Mesothelial cell of epicardium (in vitro differentiated cells): Measurements from ENCODE around the gene CCND1. TPM values are rescaled to one million over a fixed set of nuclear protein-coding genes. Genes with fewer than 3 reads are reported as not detected.

Experiments
- DNase-seq, 2 experiments: peaks; one replicate each; pipeline ENCODE4 v3.0.0; 2021; ENCODE audit warnings: low spot score in 2 of 2; ENCODE audit not compliant: unreplicated experiment in 2 of 2
- H3K27ac Mint-ChIP-seq: 2 replicates; pipeline ENCODE4 v1.8.0; 2021; ENCODE audit warnings: mixed read lengths
- H3K27me3 Mint-ChIP-seq: 2 replicates; pipeline ENCODE4 v1.8.0; 2021; ENCODE audit warnings: low read depth, mixed read lengths
- H3K36me3 Mint-ChIP-seq: 2 replicates; pipeline ENCODE4 v1.8.0; 2021; ENCODE audit warnings: mixed read lengths
- H3K4me1 Mint-ChIP-seq: 2 replicates; pipeline ENCODE4 v1.8.0; 2021; ENCODE audit warnings: mixed read lengths
- H3K4me3 Mint-ChIP-seq: 2 replicates; pipeline ENCODE4 v1.8.0; 2021; ENCODE audit warnings: mild to moderate bottlenecking, moderate library complexity, mixed read lengths
- H3K9me3 Mint-ChIP-seq: 2 replicates; pipeline ENCODE4 v1.8.0; 2021; ENCODE audit warnings: mixed read lengths
- total RNA-seq: library from RNA; stranded (reverse); gene quantifications from 3 replicates; pipeline ENCODE4 v1.2.1, GENCODE V29; 2021
- TF ChIP-seq, protein P1 (sequence below): fragments of 200-600 bp; sonication (generic); IDR thresholded peaks from one replicate; pipeline ENCODE4 v1.5.0; 2021; ENCODE audit warnings: antibody characterized with exemption; ENCODE audit not compliant: unreplicated experiment

CCND1 gene
- total RNA-seq, 1 donor from 2014 or later, result 224 TPM

DNA sequence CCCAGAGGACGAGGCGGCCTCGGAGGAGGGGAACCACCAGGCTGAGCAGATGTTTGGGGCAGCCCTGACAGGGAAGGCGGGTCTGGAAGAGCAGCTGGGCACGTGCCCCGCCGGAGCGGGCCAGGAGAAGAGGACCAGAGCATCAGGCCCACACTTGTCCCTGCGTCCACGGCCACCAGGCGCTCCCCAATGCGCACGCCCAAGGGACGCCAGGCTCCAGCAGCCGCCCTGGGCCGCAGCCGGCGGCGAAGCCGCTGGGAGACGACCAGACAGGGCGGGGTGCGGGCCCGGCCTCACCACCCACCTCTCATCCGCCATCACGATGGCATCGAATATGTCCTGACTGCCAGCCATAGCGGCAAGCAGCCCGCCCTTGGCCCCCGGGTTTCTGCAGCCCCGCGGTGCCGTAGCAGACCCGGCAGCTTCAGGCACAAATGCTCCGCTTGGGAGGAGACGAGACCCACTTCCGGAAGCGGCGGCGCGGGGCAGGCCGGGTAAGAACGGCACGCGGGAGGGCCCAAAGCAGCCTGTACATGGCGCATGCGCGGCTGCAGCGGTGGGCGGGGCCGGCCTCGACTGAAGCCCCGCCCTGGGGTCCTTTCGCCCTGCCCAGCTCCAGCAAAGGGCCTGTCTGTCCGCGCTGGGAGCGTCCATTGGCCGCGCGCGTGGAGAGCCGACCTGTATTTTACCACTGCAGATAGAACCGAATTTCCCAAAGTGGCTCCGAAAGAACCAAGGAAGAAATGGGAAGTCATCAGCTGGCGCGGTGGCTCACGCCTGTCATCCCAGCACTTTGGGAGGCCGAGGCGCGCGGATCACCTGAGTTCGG lies 34.1 kb downstream of the CCND1 start, which contains the start of gene LTO1:
LTO1 (minus strand) TSS at position 468 of the 829 bp plus-strand sequence; CDS start at position 354, 114 bp downstream.
- Mint-ChIP-seq H3K36me3 (peaks cover 8% of the 10 kb centered on the region), H3K27ac (peak within 1 kb of the TSS; percentile 95), H3K27me3 (peaks cover 3% of the 10 kb centered on the region), H3K4me1 (peaks cover 21% of the 10 kb centered on the region), H3K9me3 (no peaks in the 10 kb centered on the region), H3K4me3 (peak within 1 kb of the TSS; percentile 93)
- DNase-seq, result peak; percentile 97 to 98
- TF ChIP-seq, protein P1, sequence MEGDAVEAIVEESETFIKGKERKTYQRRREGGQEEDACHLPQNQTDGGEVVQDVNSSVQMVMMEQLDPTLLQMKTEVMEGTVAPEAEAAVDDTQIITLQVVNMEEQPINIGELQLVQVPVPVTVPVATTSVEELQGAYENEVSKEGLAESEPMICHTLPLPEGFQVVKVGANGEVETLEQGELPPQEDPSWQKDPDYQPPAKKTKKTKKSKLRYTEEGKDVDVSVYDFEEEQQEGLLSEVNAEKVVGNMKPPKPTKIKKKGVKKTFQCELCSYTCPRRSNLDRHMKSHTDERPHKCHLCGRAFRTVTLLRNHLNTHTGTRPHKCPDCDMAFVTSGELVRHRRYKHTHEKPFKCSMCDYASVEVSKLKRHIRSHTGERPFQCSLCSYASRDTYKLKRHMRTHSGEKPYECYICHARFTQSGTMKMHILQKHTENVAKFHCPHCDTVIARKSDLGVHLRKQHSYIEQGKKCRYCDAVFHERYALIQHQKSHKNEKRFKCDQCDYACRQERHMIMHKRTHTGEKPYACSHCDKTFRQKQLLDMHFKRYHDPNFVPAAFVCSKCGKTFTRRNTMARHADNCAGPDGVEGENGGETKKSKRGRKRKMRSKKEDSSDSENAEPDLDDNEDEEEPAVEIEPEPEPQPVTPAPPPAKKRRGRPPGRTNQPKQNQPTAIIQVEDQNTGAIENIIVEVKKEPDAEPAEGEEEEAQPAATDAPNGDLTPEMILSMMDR, result no peak

DNA sequence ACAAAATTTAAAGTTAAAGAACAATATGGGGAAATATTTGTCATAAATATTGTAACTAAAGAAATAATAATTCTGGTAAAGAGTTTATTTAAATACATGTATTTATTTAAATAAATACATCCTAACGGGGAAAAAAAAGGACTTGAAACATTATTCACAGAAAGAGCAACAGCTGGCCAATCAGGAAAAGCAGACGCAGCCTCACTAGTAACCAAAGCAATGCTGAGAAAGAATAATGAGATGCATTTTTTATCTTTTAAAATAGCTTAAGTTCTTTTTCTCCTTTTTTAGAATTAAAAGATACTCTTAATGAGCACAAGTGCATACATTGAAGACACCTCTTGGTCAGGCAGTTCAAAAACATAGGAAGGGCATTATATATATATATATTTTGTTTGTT lies 36.8 kb downstream of the CCND1 start:
- Mint-ChIP-seq H3K9me3 (no peaks in the 10 kb centered on the region), H3K4me3 (no peak overlapping the region), H3K4me1 (peaks cover 18% of the 10 kb centered on the region), H3K27me3 (peaks cover 3% of the 10 kb centered on the region), H3K27ac (no peak overlapping the region), H3K36me3 (peaks cover 2% of the 10 kb centered on the region)
- no peak for DNase-seq
- TF ChIP-seq, protein P1, result no peak

DNA sequence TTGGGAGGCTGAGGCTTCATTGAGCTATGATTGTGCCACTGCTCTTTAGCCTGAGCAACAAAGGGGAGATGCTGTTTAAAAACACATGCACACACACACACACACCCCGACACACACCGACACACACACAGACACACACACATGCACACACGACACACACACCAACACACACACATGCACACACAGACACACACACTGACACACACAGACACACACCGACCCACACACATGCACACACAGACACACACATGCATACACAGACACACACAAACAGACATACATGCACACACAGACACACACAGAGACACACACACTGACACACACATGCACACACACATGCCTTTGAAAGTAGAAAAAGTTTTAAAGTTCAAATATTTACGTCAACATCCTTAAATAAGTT lies 39.7 kb downstream of the CCND1 start:
- Mint-ChIP-seq H3K27me3 (peaks cover 5% of the 10 kb centered on the region), H3K4me3 (no peak overlapping the region), H3K9me3 (no peaks in the 10 kb centered on the region), H3K36me3 (no peaks in the 10 kb centered on the region), H3K4me1 (peaks cover 2% of the 10 kb centered on the region), H3K27ac (no peak overlapping the region)
- no peak for DNase-seq
- TF ChIP-seq, protein P1, result no peak

GRCh38 chr11:69682221-69682620 lies 41.3 kb downstream of the CCND1 start:
- TF ChIP-seq, protein P1, result no peak
- DNase-seq, result no peak

GRCh38 chr11:69682681-69683326 lies 41.8 kb downstream of the CCND1 start:
- Mint-ChIP-seq H3K27me3 (peaks cover 6% of the 10 kb centered on the region), H3K27ac (no peak overlapping the region), H3K4me3 (no peak overlapping the region), H3K9me3 (no peaks in the 10 kb centered on the region), H3K4me1 (peaks cover 3% of the 10 kb centered on the region), H3K36me3 (no peaks in the 10 kb centered on the region)
- TF ChIP-seq, protein P1, result no peak
- DNase-seq, result no peak

More at GRCh38 chr11:69682221-69682620, 41.3 kb downstream of the CCND1 start:
- no peak overlapping the region for H3K27ac Mint-ChIP-seq
- H3K4me3 Mint-ChIP-seq, result no peak overlapping the region
- no peaks in the 10 kb centered on the region for H3K36me3 Mint-ChIP-seq
- H3K4me1 Mint-ChIP-seq, result peaks cover 3% of the 10 kb centered on the region
- no peaks in the 10 kb centered on the region for H3K9me3 Mint-ChIP-seq
- H3K27me3 Mint-ChIP-seq, result peaks cover 6% of the 10 kb centered on the region
